HG03060 (cell line): Measurements from ENCODE around the gene PIP5K1B.

Experiments used
- ATAC-seq: cut with Tn5 transposase; IDR thresholded peaks from one replicate; pipeline ENCODE4 v1.9.1; 2021; ENCODE audit warnings: low read depth, moderate number of reproducible peaks; ENCODE audit not compliant: unreplicated experiment

Gene PIP5K1B

DNA sequence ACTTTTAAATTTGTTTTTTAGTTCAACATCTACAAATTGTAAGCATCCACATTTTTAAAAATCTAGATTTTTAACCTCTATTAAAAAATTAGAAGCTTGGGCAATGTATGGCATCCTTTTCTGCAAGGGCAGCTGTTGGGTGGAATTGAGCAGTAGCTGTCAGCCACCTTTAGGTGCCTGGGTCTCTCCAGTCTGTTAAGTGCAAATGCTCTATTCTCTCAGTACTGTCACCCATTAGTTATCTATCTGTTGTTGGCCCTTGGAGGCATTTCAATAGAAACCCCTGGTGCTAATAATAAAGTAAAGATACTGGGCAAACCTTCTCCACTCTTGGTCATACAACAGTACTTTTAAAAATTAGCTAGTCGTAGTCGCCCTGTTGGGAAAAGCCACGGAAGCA is 63.6 kb downstream of the PIP5K1B start:
- ATAC-seq, result no peak

- ATAC-seq, result no peak
These were observed 64.8 kb downstream of the PIP5K1B start for GRCh38 chr9:68769852-68770251.

GRCh38 chr9:68771376-68771775 is 66.3 kb downstream of the PIP5K1B start:
- ATAC-seq, result no peak

- ATAC-seq, result no peak
These were observed 70.1 kb downstream of the PIP5K1B start for GRCh38 chr9:68775003-68775730.

GRCh38 chr9:68777070-68777763 is 72.2 kb downstream of the PIP5K1B start:
- ATAC-seq, result no peak

DNA sequence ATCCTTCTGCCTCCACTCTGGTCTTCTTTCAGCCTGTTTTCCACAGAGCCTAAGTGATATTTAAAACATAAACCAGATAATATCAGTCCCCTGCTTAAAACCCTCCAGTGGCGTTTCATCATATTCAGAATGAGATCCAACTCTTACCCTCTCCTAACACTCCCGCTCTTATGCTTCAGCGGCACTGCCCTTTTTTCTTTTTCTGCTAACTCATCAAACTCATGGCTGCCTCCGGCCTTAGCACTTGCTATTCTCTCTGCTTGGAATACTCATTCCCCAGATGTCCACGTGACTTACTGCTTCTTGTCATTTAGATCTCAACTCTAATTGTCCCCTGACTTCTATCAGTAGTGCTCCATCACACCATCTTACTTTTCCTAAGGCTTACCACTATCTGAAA is 73.6 kb downstream of the PIP5K1B start:
- no peak for ATAC-seq

GRCh38 chr9:68779558-68780379 is 74.7 kb downstream of the PIP5K1B start:
- ATAC-seq, result peak; percentile 74

- ATAC-seq, result no peak
These were observed 75.3 kb downstream of the PIP5K1B start for GRCh38 chr9:68780380-68780712.

DNA sequence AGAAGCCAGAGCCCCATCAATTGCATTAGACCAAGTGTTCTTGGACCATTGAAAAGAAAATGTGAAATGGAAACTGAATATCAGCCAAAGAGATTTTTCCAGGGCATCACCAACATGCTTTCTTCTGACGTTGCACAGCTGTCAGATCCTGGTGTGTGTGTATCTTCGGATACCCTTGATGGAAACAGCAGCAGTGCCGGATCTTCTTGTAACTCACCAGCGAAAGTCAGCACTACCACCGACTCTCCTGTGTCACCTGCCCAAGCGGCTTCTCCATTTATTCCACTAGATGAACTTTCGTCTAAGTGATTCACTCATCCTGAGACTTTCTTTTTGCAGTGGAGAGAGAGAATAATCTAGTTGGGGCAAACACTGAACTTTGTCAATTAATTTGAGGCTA is 75.7 kb downstream of the PIP5K1B start:
- no peak for ATAC-seq

DNA sequence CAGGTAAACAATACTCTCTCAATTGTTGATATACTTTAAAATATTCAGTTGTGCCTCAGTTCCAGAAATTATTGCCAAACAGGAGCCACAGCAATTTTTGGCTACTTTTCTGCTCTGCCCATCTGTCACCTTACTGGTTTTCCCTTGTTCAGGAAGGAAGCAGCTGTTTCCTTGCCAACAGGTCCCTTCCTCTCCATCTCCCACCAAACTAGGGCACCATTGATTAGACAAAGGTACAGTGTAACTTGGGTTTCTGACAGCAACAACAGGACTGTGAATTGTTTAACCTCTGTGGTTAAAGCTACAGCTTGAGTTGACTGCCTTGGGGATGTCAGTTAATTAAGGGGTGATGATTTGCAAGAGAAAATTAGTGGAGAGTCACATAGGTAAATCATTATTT is 76.9 kb downstream of the PIP5K1B start:
- no peak for ATAC-seq

DNA sequence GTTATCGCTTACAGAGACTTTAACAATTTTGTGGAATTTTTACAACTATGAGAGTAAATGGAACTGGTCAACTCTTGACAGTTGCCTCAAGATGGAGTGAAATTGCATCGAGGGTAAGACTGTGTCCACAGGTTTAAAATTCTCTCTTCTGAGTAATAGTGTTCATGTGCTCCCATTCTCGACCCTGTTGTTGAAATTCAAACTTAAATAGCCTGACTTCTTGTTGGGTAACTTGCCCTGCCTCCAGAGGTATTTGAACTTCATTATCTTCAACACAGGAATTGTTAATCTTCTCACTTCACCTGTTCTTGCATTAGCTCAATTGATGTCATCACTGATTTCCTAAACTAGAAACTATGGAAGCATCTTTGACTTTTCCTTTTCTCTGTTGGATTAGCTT is 77.5 kb downstream of the PIP5K1B start:
- ATAC-seq, result no peak

DNA sequence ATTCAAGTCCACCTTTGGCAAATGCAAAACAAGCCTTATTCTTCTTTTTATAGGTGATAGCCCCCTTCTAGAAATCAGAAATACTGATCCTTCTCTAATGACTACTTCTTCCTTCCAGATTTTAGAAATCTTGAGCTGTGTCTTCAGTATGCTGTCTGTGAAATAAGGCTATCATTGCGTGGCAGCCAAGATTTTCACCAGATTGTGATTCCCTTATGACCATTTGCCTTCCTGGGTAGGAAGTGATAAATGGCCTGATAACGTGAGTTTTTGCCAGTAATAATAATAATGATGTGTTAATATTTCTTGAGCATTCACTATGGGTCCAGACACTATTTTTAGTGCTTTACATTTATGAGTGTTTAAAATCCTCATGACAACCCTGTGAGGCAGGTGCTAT is 80.9 kb downstream of the PIP5K1B start:
- ATAC-seq, result no peak

- ATAC-seq, result no peak
These were observed 86.1 kb downstream of the PIP5K1B start for GRCh38 chr9:68791169-68791568.

DNA sequence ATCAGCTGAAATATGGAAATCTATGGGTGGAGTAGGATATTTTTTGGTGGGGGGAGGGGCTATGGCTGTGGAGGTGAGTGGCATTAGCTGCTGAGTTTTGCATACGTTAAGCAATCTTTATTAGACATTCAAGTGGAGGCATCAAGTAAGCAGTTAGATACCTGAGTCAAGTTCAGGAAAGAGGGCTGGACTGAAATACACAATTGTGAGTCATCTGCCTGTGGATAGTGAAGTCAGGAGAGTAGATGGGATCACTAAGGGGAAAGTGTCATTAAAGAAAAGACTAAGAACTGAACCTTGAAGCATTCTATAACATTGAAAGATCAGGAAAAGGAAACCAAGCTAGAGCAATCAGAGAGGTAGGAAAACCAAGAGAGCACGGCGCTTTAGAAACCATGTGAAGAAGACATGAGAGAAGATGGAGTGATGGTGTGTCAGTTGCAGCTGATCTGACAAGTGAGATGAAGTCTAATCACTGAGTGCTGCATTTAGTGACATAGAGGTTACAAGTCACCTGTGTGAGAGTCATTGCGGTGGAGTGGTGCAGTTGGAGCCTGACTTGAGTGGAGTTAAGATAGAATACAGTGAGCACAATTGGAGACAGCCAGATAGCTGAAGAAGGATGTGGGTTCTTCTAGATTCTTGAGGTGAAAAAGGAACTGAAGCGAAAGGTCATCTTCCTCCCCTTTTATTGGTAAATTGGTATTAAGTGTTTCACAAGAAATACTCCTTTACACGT is 88.7 kb downstream of the PIP5K1B start:
- no peak for ATAC-seq

- no peak for ATAC-seq
These were observed 89.9 kb downstream of the PIP5K1B start for GRCh38 chr9:68794898-68795297.

- no peak for ATAC-seq
These were observed 90.4 kb downstream of the PIP5K1B start for GRCh38 chr9:68795411-68795810.

GRCh38 chr9:68797116-68797515 is 92.1 kb downstream of the PIP5K1B start:
- no peak for ATAC-seq

GRCh38 chr9:68798423-68798822 is 93.4 kb downstream of the PIP5K1B start:
- ATAC-seq, result no peak

- ATAC-seq, result no peak
These were observed 95.8 kb downstream of the PIP5K1B start for GRCh38 chr9:68800836-68801235.

DNA sequence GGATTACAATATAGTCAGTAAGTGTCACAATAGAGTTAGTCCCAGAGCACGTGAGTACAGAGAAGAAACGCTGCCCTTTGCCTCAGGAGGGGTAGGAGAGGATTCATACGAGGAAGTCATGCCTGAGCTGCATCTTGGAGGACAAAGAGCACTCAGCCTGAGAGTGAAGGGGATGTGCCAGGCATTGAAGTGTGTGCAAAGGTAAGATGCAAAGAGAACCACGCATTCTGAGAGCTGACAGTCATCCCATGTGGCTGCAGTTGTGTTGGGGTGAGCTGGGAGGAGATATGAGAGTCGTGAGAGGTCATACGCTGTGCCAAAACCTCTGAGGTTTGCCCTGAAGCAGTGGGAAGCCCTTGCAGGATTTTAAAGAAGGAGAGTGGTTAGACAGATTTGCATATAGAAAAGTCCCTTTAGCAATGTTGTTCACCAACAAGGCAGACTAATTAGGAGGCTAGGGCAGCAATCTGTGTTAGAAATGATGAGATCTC is 97.5 kb downstream of the PIP5K1B start:
- ATAC-seq, result peak; percentile 92
